DND-41 (cell line): ENCODE results near the gene INTS6L.

Source experiments
- CTCF ChIP-seq: IDR thresholded peaks from 2 replicates; pipeline ENCODE4 v1.5.1; 2012; ENCODE audit warnings: borderline replicate concordance, low read length, moderate library complexity, mild to moderate bottlenecking; ENCODE audit not compliant: poor library complexity, severe bottlenecking; ENCODE audit errors: extremely low read depth
- EZH2 ChIP-seq: IDR thresholded peaks from 3 replicates; pipeline ENCODE4 v1.6.1; 2012; ENCODE audit warnings: borderline replicate concordance, low read depth, mild to moderate bottlenecking, moderate library complexity, low read length, inconsistent platforms; ENCODE audit not compliant: severe bottlenecking

- TF ChIP-seq EZH2 = no peak
- no peak for TF ChIP-seq CTCF
Observed at GRCh38 chrX:135629342-135629741, 108.9 kb downstream of the INTS6L start.
